VCaP (cell line): ENCODE data around the gene AGO1.
"Not testable (repeated sequence)": the region's sequence is repeated elsewhere in the genome, so short reads cannot be mapped to it uniquely, and the experiment has no call there.

Source experiments
- H3K27ac ChIP-seq: fragments of 450-650 bp; 2 replicates; pipeline ENCODE4 v1.5.1; 2017
- CTCF ChIP-seq: fragments of 450-650 bp; conservative IDR thresholded peaks from 2 replicates; pipeline ENCODE4 v1.5.1; 2017; ENCODE audit warnings: mild to moderate bottlenecking, moderate library complexity

AGO1 gene

GRCh38 chr1:35885961-35886558 is 3.1 kb downstream of the AGO1 start:
- TF ChIP-seq CTCF = no peak
- peak overlapping the region; percentile 28; the same call in 1 of the 2 replicates for H3K27ac ChIP-seq

GRCh38 chr1:35886577-35887431 is 3.8 kb downstream of the AGO1 start:
- peak overlapping the region; percentile 28; the same call in 1 of the 2 replicates for H3K27ac ChIP-seq
- TF ChIP-seq CTCF = no peak

GRCh38 chr1:35887508-35887907 is 4.5 kb downstream of the AGO1 start:
- no peak for TF ChIP-seq CTCF
- H3K27ac ChIP-seq = no peak overlapping the region

- no peak overlapping the region for H3K27ac ChIP-seq
- no peak for TF ChIP-seq CTCF
Measured at GRCh38 chr1:35888255-35888654, 5.2 kb downstream of the AGO1 start.

- not testable (repeated sequence) for H3K27ac ChIP-seq
Measured at GRCh38 chr1:35888981-35889380, 6.0 kb downstream of the AGO1 start.

GRCh38 chr1:35893051-35893879 is 10.3 kb downstream of the AGO1 start:
- H3K27ac ChIP-seq = no peak overlapping the region
- no peak for TF ChIP-seq CTCF

- no peak for TF ChIP-seq CTCF
- H3K27ac ChIP-seq = no peak overlapping the region
Measured at GRCh38 chr1:35894183-35894582, 11.2 kb downstream of the AGO1 start.
